GM19238 (cell line): ENCODE measurements around the gene SHISA6.

Experiments used
- DNase-seq: peaks from one replicate; pipeline ENCODE4 v3.0.0; 2011; ENCODE audit warnings: low spot score; ENCODE audit not compliant: insufficient read length

Gene SHISA6

DNA sequence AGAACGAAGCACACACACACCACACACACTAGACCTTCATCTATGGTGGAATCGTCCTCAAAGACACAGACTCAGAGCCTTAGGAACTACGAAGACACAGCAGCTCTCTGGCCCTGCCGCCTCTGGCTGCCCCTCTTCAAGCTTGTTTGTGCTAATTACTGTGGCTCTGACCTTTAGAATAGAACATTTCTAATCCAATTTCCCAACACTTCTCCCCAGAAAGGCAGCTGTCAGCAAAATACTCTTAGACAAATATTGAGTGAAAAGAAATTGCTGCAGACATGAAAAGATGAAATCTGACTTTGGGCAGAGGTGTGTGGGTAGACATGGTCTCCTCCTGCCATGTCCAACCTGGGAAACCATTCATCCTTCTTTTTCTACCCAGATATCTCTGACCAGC lies 205.3 kb downstream of the SHISA6 start:
- no peak for DNase-seq

GRCh38 chr17:11454096-11454495 lies 213.1 kb downstream of the SHISA6 start:
- no peak for DNase-seq

DNA sequence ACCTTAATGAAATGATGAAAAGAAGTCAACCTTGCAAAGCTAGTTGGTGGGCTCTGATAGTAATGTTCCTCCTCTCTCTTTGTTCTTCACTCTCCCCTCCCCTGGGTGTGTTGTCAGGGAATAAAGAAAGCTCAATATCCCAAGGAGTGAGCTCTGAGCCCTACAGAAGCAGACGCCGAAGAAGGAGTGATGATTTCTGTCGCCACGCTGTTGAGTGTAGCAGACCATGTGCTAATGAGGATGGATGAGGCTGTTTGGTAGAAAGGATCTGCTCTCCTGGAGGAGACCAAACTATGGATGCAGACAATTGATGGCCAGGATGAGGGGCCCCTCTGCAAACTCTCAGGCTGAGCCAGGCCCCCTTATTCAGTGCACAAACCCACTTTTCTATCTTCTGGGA lies 217.3 kb downstream of the SHISA6 start:
- no peak for DNase-seq

GRCh38 chr17:11459861-11460331 lies 218.9 kb downstream of the SHISA6 start:
- DNase-seq: no peak

GRCh38 chr17:11461993-11462548 lies 221.1 kb downstream of the SHISA6 start:
- no peak for DNase-seq

DNA sequence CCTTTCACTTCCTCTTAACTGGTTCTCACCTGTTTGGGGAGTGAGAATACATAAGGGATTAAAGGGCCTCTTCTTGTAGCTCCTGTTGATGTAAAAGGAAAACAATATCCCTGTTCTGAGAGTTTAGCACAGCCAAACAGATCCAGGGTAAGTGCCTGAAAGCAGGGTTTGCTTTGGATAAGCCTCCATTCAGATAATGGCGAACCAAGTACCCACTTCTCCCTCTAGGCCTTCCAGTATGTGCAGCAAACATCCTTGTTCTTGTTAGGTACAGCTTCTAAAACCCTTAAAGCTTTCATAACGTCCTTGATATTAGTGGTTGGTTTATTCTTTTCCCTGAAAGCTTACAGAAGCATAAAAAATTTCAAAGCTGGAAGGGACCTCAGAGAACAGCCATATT lies 226.6 kb downstream of the SHISA6 start:
- no peak for DNase-seq

DNA sequence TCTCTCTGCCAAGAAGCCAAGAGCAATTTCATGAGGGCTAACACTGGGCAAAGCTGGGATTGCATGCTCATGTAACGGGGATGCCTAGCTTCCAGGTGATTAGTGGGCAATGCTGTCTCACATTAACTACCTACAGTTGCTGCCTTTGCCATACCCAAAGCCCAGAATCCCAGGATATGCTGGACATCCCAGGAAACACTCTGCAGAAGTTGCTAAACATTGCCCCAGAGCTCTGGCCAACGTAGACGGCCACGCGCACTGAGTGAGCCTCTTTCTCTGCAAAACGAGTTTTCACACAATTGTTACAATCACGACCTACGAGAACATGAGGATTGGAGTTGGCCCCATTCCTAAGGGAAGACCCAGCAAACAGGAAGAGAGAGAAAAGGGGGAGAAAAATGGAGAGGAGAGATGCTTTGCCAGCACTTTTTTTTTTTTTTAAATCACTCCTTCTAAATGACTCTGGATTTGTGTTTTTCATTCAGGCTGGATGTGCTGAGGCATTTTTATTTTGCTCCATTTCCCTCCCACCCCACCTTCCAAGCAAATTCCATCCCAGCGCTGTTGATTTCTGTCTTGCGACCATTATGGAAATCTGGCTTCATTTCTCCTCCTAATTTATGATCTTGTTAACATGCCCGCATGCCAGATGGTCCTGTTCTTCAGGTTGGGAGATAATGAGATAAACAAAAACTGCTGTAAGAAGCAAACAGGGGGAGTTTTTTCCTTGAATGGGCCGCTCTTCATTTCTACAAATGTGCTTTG lies 244.5 kb downstream of the SHISA6 start:
- DNase-seq: no peak

- DNase-seq: no peak
Measured at GRCh38 chr17:11486101-11486867, 245.3 kb downstream of the SHISA6 start.

DNA sequence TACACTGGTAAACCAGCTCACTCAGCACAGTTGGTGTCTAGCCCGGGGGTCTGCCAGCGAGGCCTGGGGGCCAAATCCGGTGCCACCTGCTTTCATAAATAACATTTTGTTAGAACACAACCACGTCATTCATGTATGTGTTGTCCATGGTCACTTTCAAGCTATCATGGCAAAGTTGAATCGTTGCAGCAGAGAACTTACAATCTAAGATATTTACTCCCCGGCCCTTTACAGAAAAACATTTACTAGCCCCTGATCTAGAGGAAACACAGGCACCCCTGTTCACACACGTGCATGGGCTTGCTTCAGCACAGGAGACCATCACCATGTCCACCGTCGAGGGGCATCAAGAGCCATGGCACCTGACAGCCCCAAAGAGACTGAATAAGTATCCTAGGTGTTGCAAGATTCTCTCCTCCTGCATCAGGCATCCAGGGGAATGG lies 245.9 kb downstream of the SHISA6 start:
- DNase-seq: no peak

- no peak for DNase-seq
Measured at GRCh38 chr17:11487469-11487868, 246.5 kb downstream of the SHISA6 start.

- DNase-seq: no peak
Measured at GRCh38 chr17:11488407-11488806, 247.4 kb downstream of the SHISA6 start.

DNA sequence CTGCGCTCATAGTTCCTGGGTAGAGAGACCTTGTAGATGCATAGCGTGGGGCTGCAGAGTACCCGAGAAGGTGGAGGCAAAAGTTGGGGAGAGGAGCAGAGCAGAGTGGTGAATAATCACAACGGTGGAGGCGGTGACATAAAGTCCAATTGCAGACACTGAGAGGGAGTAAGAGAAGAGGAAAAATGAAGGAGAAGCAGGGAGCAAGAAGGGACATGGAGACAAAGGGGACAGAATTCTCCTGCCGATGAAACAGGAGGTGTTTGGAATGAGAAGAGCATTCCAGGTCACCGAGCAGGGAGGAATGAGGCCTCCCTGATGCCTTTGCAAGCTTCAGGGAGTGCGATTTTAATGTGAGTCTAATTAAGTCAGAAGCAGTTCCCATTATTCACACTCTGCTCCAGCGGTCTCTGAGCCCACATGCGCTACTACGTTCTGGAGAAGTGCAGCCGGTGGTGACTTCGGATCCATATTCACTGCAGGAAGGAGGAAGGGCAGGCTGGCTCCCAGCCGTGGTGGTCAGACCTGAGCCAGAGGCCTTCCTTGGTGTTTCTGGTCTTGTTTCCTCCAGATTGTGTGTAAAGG lies 249.2 kb downstream of the SHISA6 start:
- DNase-seq: no peak

DNA sequence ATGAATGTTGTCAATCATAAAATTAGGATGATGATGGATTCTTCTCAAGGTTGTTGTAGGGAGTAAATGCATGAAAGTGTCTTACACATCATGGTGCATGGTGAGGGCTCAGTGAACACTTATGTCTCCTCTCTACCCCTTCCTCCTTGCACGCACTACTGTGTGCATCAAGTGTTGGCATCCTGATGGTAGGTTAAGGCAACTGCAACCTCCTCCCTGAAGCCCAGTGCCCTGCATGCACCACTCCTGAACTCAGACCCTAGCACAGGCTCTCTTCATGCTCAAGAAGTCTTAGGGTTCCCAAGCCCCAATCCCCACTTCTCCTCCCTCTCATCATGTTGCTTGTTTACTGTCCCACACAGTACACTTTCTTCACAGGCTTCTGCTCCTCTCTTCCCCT lies 251.5 kb downstream of the SHISA6 start:
- DNase-seq: no peak

GRCh38 chr17:11493936-11494335 lies 252.9 kb downstream of the SHISA6 start:
- DNase-seq: no peak

DNA sequence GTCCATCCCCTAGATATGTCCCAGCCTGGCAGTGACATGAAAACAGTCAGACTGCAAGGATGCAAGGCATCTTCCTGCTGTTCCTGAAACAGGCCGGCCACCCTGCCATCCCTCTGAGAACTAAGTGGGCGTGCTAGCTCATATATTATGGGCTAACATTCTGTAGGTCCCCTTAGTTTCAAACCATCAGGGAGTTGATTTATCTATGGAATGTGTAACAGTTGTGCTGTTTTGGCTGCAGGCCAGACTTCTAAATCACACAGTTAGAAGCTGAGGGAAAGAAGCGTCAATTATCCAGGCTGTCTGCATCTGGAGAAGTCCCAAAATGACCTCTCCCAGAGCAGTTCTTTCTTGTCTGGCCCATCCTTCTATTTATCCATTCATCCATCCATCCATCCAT lies 254.6 kb downstream of the SHISA6 start:
- no peak for DNase-seq

GRCh38 chr17:11499881-11500280 lies 258.9 kb downstream of the SHISA6 start:
- no peak for DNase-seq

DNA sequence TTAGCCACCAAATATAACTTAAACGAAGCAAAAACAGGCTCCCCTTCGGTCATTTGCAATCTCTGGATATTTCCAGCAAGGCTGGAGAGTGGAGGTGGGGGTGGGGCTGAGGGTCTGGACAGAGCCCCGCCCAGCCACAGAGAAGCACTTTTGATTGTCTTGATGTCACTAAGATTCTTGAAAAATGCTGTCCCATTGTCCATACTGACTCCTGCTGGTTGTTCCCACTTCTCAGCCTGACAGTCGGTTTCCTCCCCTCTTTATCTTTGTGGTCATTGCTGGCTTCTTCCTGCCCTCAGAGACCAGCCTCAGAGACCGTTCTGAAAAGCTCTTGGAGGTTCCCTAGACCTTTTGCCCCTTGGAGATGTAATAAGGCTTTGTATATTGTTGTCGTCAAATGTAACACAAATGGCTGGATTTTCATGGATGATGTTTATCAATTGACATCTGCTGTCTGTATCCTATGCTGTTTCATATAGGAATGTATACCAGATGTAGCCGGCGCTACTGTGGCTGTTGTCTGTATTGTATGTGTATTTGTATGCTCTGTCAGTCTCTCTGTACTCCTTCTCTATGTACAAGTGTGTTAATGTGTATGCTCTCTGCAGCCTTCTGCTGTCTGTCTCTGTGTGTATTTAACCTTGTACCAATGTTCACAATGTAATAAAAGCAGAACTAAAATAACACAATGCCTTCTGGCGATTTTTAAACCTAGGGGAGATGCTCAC lies 262.5 kb downstream of the SHISA6 start:
- DNase-seq: no peak

GRCh38 chr17:11506635-11507034 lies 265.6 kb downstream of the SHISA6 start:
- DNase-seq: no peak

DNA sequence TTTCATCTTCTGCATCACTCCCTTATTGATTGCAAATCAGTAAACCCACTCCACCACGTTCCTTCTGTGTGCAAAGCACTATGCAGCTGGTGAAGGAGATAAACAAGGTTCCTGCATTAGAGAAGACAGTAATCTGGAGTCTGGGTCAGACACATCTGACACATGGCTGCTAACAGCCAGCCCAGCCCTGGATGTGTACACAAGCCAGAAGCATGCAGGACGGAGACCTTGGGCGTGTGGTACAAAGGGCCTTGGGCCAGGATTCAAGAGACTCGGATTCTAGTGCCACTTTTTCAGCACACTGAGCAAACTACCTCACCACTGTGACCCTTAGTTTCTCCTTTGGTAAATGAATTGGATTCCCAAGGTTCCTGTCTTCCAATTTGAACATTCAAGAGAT lies 270.7 kb downstream of the SHISA6 start:
- DNase-seq: no peak

DNA sequence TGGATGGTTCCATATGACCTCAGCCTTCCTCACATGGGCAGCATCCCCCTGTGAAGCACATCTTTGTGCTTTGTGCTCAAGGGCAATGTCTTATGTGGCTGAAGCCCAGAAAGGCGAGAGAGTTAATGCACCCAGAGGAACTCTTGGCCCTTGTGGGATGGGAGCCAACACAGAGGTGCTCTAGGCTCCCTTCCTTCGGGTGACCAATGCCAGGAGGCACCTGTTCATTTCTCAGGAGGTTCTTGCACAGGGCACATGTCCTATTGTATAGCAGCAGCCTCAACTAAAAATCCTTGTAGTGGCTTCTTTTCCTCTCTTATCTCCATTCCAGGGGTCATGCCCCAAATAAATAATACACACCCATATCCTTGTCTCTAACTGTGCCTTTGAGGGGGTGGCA lies 273.6 kb downstream of the SHISA6 start:
- no peak for DNase-seq

DNA sequence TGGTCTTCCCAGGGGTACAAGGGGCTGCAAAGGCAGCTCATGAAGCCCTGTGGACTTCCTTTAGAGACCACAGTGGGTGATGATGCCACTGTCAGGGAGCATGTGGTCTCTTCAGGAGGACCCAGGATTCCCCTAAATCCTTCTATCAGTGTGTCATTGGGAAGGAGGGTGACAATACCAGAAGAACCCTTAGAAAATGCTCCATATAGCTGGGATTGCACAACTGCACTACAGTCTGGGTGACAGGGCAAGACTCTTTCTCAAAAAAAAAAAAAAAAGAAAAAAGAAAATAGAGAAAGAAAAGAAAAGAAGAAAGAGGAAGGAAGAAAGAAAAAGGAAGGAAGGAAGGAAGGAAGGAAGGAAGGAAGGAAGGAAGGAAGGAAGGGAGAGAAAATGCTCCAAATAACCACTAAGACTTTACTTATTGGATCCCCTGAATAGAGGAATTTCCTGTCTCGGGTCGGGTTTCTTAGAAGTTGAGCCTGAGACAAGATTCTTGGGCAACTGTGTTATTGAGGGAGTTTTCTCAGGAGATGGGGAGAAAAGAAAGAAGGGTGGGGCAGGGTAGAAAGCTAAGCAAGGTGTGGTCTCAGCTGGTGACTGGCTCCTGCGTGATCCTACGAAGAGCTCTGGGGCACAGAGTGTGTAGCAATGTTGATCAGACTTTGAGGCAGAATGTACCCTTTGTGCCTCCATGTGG lies 274.1 kb downstream of the SHISA6 start:
- no peak for DNase-seq
